HG02973 (cell line): Measurements from ENCODE around the gene INTS2.
"Not testable (repeated sequence)": the region's sequence is repeated elsewhere in the genome, so short reads cannot be mapped to it uniquely, and the experiment has no call there.

Experiments used
- ATAC-seq: cut with Tn5 transposase; IDR thresholded peaks from one replicate; pipeline ENCODE4 v1.9.1; 2021; ENCODE audit warnings: moderate library complexity; ENCODE audit not compliant: unreplicated experiment

Gene INTS2

GRCh38 chr17:61927208-61928100 is at the start of gene INTS2:
Gene INTS2 (minus strand): TSS chr17:61927982. CDS start chr17:61926644, 1,338 bp downstream.
- peak; percentile 65 for ATAC-seq

GRCh38 chr17:61974115-61974514 is 46.3 kb upstream of the INTS2 start:
- ATAC-seq = no peak

GRCh38 chr17:61972311-61972710 is 44.5 kb upstream of the INTS2 start:
- ATAC-seq = no peak

- no peak for ATAC-seq
These were observed 42.2 kb upstream of the INTS2 start for GRCh38 chr17:61970030-61970429.

GRCh38 chr17:61968757-61969156 is 41.0 kb upstream of the INTS2 start:
- ATAC-seq = no peak

GRCh38 chr17:61967729-61968128 is 39.9 kb upstream of the INTS2 start:
- ATAC-seq = no peak

GRCh38 chr17:61966191-61966590 is 38.4 kb upstream of the INTS2 start:
- ATAC-seq = no peak

- ATAC-seq = no peak
These were observed 27.8 kb upstream of the INTS2 start for GRCh38 chr17:61955619-61956018.

GRCh38 chr17:61947367-61948078 is 19.7 kb upstream of the INTS2 start:
- ATAC-seq = no peak

GRCh38 chr17:61946359-61946758 is 18.6 kb upstream of the INTS2 start:
- no peak for ATAC-seq

- ATAC-seq = no peak
These were observed 15.3 kb upstream of the INTS2 start for GRCh38 chr17:61943117-61943516.

- ATAC-seq = no peak
These were observed 14.3 kb upstream of the INTS2 start for GRCh38 chr17:61942085-61942484.

- ATAC-seq = peak; percentile 8
These were observed 287 bp upstream of the INTS2 start for GRCh38 chr17:61928101-61928436.

- no peak for ATAC-seq
These were observed 965 bp downstream of the INTS2 start for GRCh38 chr17:61926826-61927207.

- ATAC-seq = not testable (repeated sequence)
These were observed 12.6 kb downstream of the INTS2 start for GRCh38 chr17:61915162-61915561.

GRCh38 chr17:61908292-61909037 is 19.3 kb downstream of the INTS2 start:
- no peak for ATAC-seq

- ATAC-seq = no peak
These were observed 20.4 kb downstream of the INTS2 start for GRCh38 chr17:61907361-61907760.

GRCh38 chr17:61904094-61904710 is 23.6 kb downstream of the INTS2 start:
- ATAC-seq = peak; percentile 86

- no peak for ATAC-seq
These were observed 24.5 kb downstream of the INTS2 start for GRCh38 chr17:61903251-61903650.

- ATAC-seq = no peak
These were observed 30.1 kb downstream of the INTS2 start for GRCh38 chr17:61897548-61898180.

GRCh38 chr17:61895391-61895790 is 32.4 kb downstream of the INTS2 start:
- ATAC-seq = no peak
